Keratinocyte (primary cell): ENCODE measurements around the gene DDX52. TPM values are rescaled to one million over a fixed set of nuclear protein-coding genes. Genes with fewer than 3 reads are reported as not detected.

ENCODE experiments used
- DNase-seq: peaks from one replicate; pipeline ENCODE4 v3.0.0-alpha.2; 2011; ENCODE audit warnings: low read depth, missing footprints, low spot score
- FAIRE-seq: peaks from 2 replicates; lab custom pipeline; 2011; peaks lifted over from hg19 to GRCh38; lab: Jason Lieb, UNC
- H2AFZ ChIP-seq: 2 replicates; pipeline ENCODE4 v1.6.0; 2012; ENCODE audit warnings: low read length, control low read depth, inconsistent platforms; ENCODE audit not compliant: control insufficient read depth
- H3K27ac ChIP-seq: 2 replicates; pipeline ENCODE4 v1.5.1; 2011; ENCODE audit warnings: low read length; ENCODE audit not compliant: control insufficient read depth, insufficient read depth
- H3K27me3 ChIP-seq: 3 replicates; pipeline ENCODE4 v1.6.0; 2011; ENCODE audit warnings: low read length; ENCODE audit not compliant: control insufficient read depth, insufficient read depth; ENCODE audit errors: extremely low read depth
- H3K36me3 ChIP-seq, 2 experiments: 2 replicates in 1 of 2; 3 replicates in 1 of 2; pipeline ENCODE4 v1.5.1; 2011; ENCODE audit warnings: low read length in 2 of 2, mild to moderate bottlenecking in 1 of 2; ENCODE audit not compliant: control insufficient read depth in 2 of 2, insufficient read depth in 2 of 2; ENCODE audit errors: extremely low read depth in 1 of 2
- H3K4me1 ChIP-seq: 3 replicates; pipeline ENCODE4 v1.5.1; 2011; ENCODE audit warnings: low read length; ENCODE audit not compliant: control insufficient read depth, insufficient read depth; ENCODE audit errors: extremely low read depth
- H3K4me2 ChIP-seq: 3 replicates; pipeline ENCODE4 v1.6.0; 2011; ENCODE audit warnings: low read depth, low read length; ENCODE audit not compliant: control insufficient read depth, insufficient read depth; ENCODE audit errors: extremely low read depth
- H3K4me3 ChIP-seq, 3 experiments: fragments of 200-600 bp in 1 of 3; sonication (generic) in 1 of 3; 2 replicates in 2 of 3; 3 replicates in 1 of 3; pipeline ENCODE4 v1.5.1; 2011 to 2016; ENCODE audit warnings: low read length in 3 of 3, mild to moderate bottlenecking in 3 of 3, control low read depth in 2 of 3, inconsistent platforms in 1 of 3, low read depth in 1 of 3, mixed read lengths in 1 of 3, mixed run types in 1 of 3, moderate library complexity in 1 of 3; ENCODE audit not compliant: control insufficient read depth in 2 of 3, insufficient read depth in 2 of 3; ENCODE audit errors: extremely low read depth in 1 of 3
- H3K79me2 ChIP-seq: 2 replicates; pipeline ENCODE4 v1.6.0; 2012; ENCODE audit warnings: low read length; ENCODE audit not compliant: control insufficient read depth, insufficient read depth
- H3K9ac ChIP-seq: 3 replicates; pipeline ENCODE4 v1.6.0; 2011; ENCODE audit warnings: low read length; ENCODE audit not compliant: control insufficient read depth, insufficient read depth; ENCODE audit errors: extremely low read depth
- H3K9me1 ChIP-seq: 3 replicates; pipeline ENCODE4 v1.6.0; 2011; ENCODE audit warnings: low read length; ENCODE audit not compliant: control insufficient read depth, insufficient read depth; ENCODE audit errors: extremely low read depth
- H3K9me3 ChIP-seq: 2 replicates; pipeline ENCODE4 v1.5.1; 2012; ENCODE audit warnings: low read depth, low read length; ENCODE audit not compliant: control insufficient read depth
- H4K20me1 ChIP-seq: 3 replicates; pipeline ENCODE4 v1.6.0; 2011; ENCODE audit warnings: low read length; ENCODE audit not compliant: control insufficient read depth, insufficient read depth; ENCODE audit errors: extremely low read depth
- EZH2 ChIP-seq: IDR thresholded peaks from one replicate; pipeline ENCODE4 v1.6.1; 2012; ENCODE audit warnings: inconsistent platforms, mild to moderate bottlenecking, low read length, moderate library complexity
- dilution Hi-C: fragments of 300-500 bp; cut with MboI; formaldehyde crosslinking; loops from one replicate; pipeline ENCODE4 v1.7.0; 2020; ENCODE audit warnings: low sequenced_read_pairs; ENCODE audit not compliant: extremely low pct_ligation_motif_present
- polyA plus RNA-seq, 5 experiments: library from polyadenylated mRNA; depleted of rRNA in 3 of 5; stranded (reverse) in 3 of 5; stranded (forward) in 1 of 5; unstranded in 1 of 5; fragments of >200 nt; gene quantifications; 1 replicate in 1 of 5; 2 replicates in 3 of 5; 3 replicates in 1 of 5; pipeline versions ENCODE4 v1.2.1 to v1.2.3, GENCODE V29; 2011 to 2012; ENCODE audit warnings: missing spikeins in 2 of 5, low read depth in 1 of 5, low replicate concordance in 1 of 5
- TF ChIP-seq, protein P1 (sequence below), 3 experiments: IDR thresholded peaks in 1 of 3; conservative IDR thresholded peaks in 1 of 3; optimal IDR thresholded peaks in 1 of 3; 2 replicates in 2 of 3; 3 replicates in 1 of 3; pipeline versions ENCODE3 to v1.5.1; 2011; ENCODE audit warnings: low read length in 3 of 3, mild to moderate bottlenecking in 3 of 3, moderate library complexity in 2 of 3, control low read depth in 1 of 3, inconsistent platforms in 1 of 3; ENCODE audit not compliant: insufficient read depth in 2 of 3; ENCODE audit errors: extremely low read depth in 1 of 3

DDX52 gene
- polyA plus RNA-seq, 1 donor (not counting 4 experiments of a cell fraction or from before 2014, with no cell fraction given), result 21.8 TPM

DNA sequence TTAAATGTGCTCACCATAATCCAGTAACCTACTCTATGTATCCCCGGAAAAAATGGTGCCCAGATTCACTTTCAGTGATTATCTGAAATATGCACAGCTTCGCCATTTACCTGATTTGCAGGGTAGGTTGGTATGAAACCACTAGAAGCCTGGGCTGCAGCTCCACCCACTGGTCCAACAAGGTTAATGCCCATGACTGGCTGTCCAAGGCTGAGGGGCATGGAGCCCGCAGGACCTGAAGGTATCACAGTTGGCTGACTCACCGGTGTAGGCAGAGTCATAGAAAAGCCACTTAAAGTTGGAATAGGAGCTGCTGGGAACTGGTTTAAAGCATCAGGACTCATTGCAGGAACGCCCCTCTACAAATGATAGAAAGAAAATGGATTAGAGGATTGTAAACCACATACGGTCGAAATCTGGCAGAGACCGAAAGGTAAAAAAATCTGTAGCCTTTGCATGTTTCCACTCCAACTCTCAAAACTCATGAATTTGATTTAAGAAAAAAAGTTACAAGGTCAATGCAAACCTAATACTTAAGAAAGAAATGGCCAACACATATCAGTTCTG is 72.6 kb downstream of the DDX52 start:
- Histone ChIP-seq H3K4me2 (no peak overlapping the region), H3K27me3 (no peaks in the 10 kb centered on the region), H4K20me1 (no peaks in the 10 kb centered on the region), H3K36me3 (peaks cover 7 to 15% of the 10 kb centered on the region in 2 experiments), H3K9ac (no peak overlapping the region), H3K4me3 (no peak overlapping the region), H3K9me3 (no peaks in the 10 kb centered on the region), H2AFZ (no peak overlapping the region), H3K4me1 (no peaks in the 10 kb centered on the region), H3K27ac (no peak overlapping the region), H3K9me1 (no peaks in the 10 kb centered on the region), H3K79me2 (no peaks in the 10 kb centered on the region)
- peak; percentile 21 for DNase-seq
- dilution Hi-C loops, result no loop called here
- no peak for FAIRE-seq
- TF ChIP-seq, protein P1, sequence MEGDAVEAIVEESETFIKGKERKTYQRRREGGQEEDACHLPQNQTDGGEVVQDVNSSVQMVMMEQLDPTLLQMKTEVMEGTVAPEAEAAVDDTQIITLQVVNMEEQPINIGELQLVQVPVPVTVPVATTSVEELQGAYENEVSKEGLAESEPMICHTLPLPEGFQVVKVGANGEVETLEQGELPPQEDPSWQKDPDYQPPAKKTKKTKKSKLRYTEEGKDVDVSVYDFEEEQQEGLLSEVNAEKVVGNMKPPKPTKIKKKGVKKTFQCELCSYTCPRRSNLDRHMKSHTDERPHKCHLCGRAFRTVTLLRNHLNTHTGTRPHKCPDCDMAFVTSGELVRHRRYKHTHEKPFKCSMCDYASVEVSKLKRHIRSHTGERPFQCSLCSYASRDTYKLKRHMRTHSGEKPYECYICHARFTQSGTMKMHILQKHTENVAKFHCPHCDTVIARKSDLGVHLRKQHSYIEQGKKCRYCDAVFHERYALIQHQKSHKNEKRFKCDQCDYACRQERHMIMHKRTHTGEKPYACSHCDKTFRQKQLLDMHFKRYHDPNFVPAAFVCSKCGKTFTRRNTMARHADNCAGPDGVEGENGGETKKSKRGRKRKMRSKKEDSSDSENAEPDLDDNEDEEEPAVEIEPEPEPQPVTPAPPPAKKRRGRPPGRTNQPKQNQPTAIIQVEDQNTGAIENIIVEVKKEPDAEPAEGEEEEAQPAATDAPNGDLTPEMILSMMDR (optimal IDR thresholded peaks at IDR 0.05 in 1 of 3, IDR thresholded peaks at IDR 0.05 in 1 of 3, conservative IDR thresholded peaks at IDR 0.05 in 1 of 3; ENCODE audit: extremely low read depth in 1 of 3, insufficient read depth in 2 of 3, low read length in 3 of 3), result peak; percentile 61 to 86 (median 83)
- TF ChIP-seq EZH2, result no peak

DNA sequence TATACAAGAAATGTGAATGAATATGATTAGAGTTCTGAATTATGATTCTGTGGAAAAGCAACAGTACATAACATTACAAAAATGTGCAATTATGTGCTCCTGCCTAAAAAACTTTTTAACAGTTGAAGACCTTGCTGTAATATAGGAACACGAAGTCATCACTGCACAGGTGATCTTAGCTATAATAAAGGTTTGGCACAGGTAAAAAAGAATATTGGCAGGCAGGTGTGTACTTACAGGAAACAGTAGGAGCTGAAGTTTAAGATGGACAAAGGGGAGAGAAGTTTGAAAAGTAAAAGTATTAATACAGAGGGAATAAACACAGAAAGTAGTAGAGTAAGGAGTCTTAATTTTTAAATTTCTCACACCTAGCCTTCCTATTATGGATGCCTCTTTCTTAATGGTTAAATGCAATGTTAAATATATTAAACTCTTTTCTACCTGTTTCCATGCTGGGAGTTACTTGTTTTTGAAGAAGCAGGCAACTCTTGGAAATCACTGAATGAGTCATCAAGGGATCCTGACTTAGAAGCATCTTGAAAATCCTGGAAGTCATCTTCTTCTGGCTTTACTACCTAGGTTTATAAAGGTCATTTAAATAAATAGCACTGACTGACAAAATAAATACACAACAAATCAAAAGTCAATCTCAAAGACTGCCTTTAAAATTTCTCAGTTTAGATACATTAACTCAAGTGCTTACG is 74.7 kb downstream of the DDX52 start:
- Histone ChIP-seq H3K27me3 (no peaks in the 10 kb centered on the region), H2AFZ (no peak overlapping the region), H3K9me1 (no peaks in the 10 kb centered on the region), H3K27ac (no peak overlapping the region), H3K9me3 (no peaks in the 10 kb centered on the region), H3K4me3 (no peak overlapping the region), H3K4me1 (no peaks in the 10 kb centered on the region), H3K36me3 (peaks cover 7 to 15% of the 10 kb centered on the region in 2 experiments), H3K9ac (no peak overlapping the region), H3K79me2 (no peaks in the 10 kb centered on the region), H4K20me1 (no peaks in the 10 kb centered on the region), H3K4me2 (no peak overlapping the region)
- DNase-seq, result no peak
- no peak for TF ChIP-seq EZH2
- TF ChIP-seq, protein P1 (optimal IDR thresholded peaks at IDR 0.05 in 1 of 3, IDR thresholded peaks at IDR 0.05 in 1 of 3, conservative IDR thresholded peaks at IDR 0.05 in 1 of 3; ENCODE audit: extremely low read depth in 1 of 3, insufficient read depth in 2 of 3, low read length in 3 of 3), result no peak
- dilution Hi-C loops, result no loop called here
- no peak for FAIRE-seq
